Measurements from ENCODE around the gene DCAF6. TPM values are rescaled to one million over a fixed set of nuclear protein-coding genes. Genes with fewer than 3 reads are reported as not detected.

The DCAF6 gene
- total RNA-seq, 2 experiments from 2014 or later = 23.2 to 30.6 TPM

DNA sequence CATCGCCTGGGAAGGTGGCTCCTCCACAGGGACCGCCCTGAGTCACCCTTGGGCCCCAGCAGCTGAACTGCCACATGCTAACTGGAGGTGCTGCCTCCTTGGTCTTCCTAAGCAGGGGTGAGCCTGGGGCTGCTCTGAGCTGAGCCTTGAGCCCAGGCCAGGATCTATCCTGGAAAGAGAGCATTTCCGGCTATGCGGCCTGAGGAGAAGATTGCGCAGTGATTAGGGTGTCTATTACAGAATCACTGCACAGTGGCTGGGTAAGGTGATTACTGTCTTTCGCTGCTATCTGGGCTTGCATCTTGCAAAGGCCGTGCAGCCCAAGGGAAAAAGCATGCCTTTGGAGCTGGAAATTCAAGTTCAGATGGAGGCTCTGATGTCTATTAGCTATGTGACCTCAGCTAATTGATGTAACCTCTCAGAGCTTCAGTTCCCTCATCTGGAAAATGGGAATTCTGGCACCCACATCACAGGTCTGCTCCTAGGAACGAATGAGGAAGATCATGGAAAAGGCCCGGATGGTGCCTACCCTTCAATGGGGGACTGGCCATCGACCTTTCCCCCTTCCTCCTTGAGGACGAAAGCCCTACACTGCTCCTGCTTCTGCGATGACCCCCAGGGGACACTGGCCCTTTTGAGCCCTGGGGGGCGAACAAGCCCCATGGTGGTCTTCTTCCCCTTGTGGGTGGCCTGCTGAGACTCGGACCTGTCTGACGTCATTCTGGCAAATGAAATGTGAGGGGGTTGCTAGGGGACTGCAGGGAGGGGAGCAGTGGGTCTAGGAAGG lies 162.2 kb downstream of the DCAF6 start:
- CTCF ChIA-PET (ENCODE audit: unreplicated experiment) = interaction anchor here (0.7 kb wide), 1 partner anchor 61 kb away, joined by 3 read pairs; no protein-coding TSS in a partner anchor
- Histone ChIP-seq H3K4me1 (ENCODE audit: insufficient read depth, low read length, poor library complexity, severe bottlenecking) (no peaks in the 10 kb centered on the region), H2AFZ (ENCODE audit: low read length) (no peak overlapping the region), H3K27ac (ENCODE audit: low read depth, low read length, poor library complexity, severe bottlenecking) (no peak overlapping the region), H3K36me3 (ENCODE audit: insufficient read depth, low read length) (no peaks in the 10 kb centered on the region), H3K9me3 (ENCODE audit: low read length) (no peaks in the 10 kb centered on the region), H3K4me3 (ENCODE audit: low read depth, low read length, poor library complexity, severe bottlenecking) (no peak overlapping the region), H3K9me2 (ENCODE audit: insufficient read depth, low read length) (no peaks in the 10 kb centered on the region), H4K20me1 (ENCODE audit: insufficient read depth, low read length) (no peaks in the 10 kb centered on the region), H3K4me2 (ENCODE audit: low read length) (no peak overlapping the region), H3K79me2 (ENCODE audit: insufficient read depth, low read depth, low read length) (no peaks in the 10 kb centered on the region)
- intact Hi-C loops (cut with micrococcal nuclease; ENCODE audit: unreplicated experiment) = no loop called here
- no peak for TF ChIP-seq EZH2phosphoT487 (IDR thresholded peaks at IDR 0.05; ENCODE audit: borderline replicate concordance, low read depth, low read length)
- TF ChIP-seq, protein P1, sequence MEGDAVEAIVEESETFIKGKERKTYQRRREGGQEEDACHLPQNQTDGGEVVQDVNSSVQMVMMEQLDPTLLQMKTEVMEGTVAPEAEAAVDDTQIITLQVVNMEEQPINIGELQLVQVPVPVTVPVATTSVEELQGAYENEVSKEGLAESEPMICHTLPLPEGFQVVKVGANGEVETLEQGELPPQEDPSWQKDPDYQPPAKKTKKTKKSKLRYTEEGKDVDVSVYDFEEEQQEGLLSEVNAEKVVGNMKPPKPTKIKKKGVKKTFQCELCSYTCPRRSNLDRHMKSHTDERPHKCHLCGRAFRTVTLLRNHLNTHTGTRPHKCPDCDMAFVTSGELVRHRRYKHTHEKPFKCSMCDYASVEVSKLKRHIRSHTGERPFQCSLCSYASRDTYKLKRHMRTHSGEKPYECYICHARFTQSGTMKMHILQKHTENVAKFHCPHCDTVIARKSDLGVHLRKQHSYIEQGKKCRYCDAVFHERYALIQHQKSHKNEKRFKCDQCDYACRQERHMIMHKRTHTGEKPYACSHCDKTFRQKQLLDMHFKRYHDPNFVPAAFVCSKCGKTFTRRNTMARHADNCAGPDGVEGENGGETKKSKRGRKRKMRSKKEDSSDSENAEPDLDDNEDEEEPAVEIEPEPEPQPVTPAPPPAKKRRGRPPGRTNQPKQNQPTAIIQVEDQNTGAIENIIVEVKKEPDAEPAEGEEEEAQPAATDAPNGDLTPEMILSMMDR (conservative IDR thresholded peaks at IDR 0.05; ENCODE audit: low read length) = no peak
- DNase-seq (ENCODE audit: low spot score) = no peak
- POLR2A ChIA-PET = interaction anchor here (0.6 kb wide), 1 partner anchor 58 kb away, joined by 3 read pairs; no protein-coding TSS in a partner anchor
- no TSS peak for BruUV-seq (replicated peaks)

DNA sequence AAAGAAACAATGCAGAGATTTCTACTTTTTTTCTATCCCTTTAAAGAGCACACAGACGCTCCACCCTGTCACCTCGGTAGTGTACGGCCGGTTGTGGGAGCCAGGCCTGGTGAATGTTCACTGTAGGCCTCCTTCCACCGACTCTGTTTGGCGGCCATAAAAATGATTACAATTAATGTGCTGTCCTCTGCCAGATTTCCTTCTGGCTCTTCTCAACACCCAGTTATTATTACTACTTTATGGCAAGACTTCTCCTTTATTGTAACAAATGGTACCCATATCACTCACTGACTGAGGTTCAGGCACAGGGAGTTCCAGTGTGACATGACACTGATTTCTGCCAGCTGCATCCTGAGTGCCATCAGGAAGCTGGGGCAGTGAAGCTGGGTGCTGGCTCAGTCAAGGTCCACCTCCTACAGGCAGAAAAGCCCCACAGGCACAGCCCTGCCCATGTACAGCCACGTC lies 162.9 kb downstream of the DCAF6 start:
- no peak for TF ChIP-seq EZH2phosphoT487 (IDR thresholded peaks at IDR 0.05; ENCODE audit: borderline replicate concordance, low read depth, low read length)
- TF ChIP-seq, protein P1 (conservative IDR thresholded peaks at IDR 0.05; ENCODE audit: low read length) = no peak
- POLR2A ChIA-PET = no interaction called here
- Histone ChIP-seq H3K27ac (ENCODE audit: low read depth, low read length, poor library complexity, severe bottlenecking) (no peak overlapping the region), H3K4me3 (ENCODE audit: low read depth, low read length, poor library complexity, severe bottlenecking) (no peak overlapping the region), H3K36me3 (ENCODE audit: insufficient read depth, low read length) (no peaks in the 10 kb centered on the region), H3K4me2 (ENCODE audit: low read length) (no peak overlapping the region), H4K20me1 (ENCODE audit: insufficient read depth, low read length) (no peaks in the 10 kb centered on the region), H3K79me2 (ENCODE audit: insufficient read depth, low read depth, low read length) (no peaks in the 10 kb centered on the region), H2AFZ (ENCODE audit: low read length) (no peak overlapping the region), H3K4me1 (ENCODE audit: insufficient read depth, low read length, poor library complexity, severe bottlenecking) (no peaks in the 10 kb centered on the region), H3K9me3 (ENCODE audit: low read length) (no peaks in the 10 kb centered on the region), H3K9me2 (ENCODE audit: insufficient read depth, low read length) (no peaks in the 10 kb centered on the region)
- no peak for DNase-seq (ENCODE audit: low spot score)
- intact Hi-C loops (cut with micrococcal nuclease; ENCODE audit: unreplicated experiment) = no loop called here
- CTCF ChIA-PET (ENCODE audit: unreplicated experiment) = no interaction called here
- no TSS peak for BruUV-seq (replicated peaks)
